B cell (primary cell): ENCODE results near the gene ZBTB16. TPM values are rescaled to one million over a fixed set of nuclear protein-coding genes. Genes with fewer than 3 reads are reported as not detected.

Source experiments
- ATAC-seq: fragments of 200-7000 bp; cut with Tn5 transposase; one replicate; pipeline ENCODE4 v1.10.0; 2021; ENCODE audit warnings: low read depth, mild to moderate bottlenecking, moderate number of reproducible peaks, moderate library complexity
- CTCF ChIA-PET: fragments of 350-600 bp; sonication (Branson Sonifier 250); formaldehyde crosslinking; loops from one replicate; lab custom pipeline; 2021; ENCODE audit warnings: antibody characterized with exemption, inconsistent platforms; lab: Charles Lee
- POLR2A ChIA-PET: fragments of 350-600 bp; sonication (Branson Sonifier 250); formaldehyde crosslinking; loops from one replicate; lab custom pipeline; 2021; ENCODE audit warnings: antibody characterized with exemption; lab: Charles Lee
- DNase-seq: peaks from one replicate; pipeline ENCODE4 v3.0.0; 2013
- H2AFZ ChIP-seq: 2 replicates; pipeline ENCODE4 v1.6.1; 2012; ENCODE audit warnings: mild to moderate bottlenecking, low read depth, low read length; ENCODE audit not compliant: insufficient read depth, poor library complexity, severe bottlenecking
- H3K27ac ChIP-seq, 2 donors: 1 replicate in 1 of 2; 2 replicates in 1 of 2; pipeline ENCODE4 v1.5.1; 2012 to 2013; ENCODE audit warnings: low read length in 2 of 2, mild to moderate bottlenecking in 2 of 2, moderate library complexity in 1 of 2
- H3K27me3 ChIP-seq, 4 experiments: fragments of 200-600 bp in 1 of 4; sonication (generic) in 1 of 4; replicated peaks in 1 of 4; 1 replicate in 2 of 4; 2 replicates in 2 of 4; pipeline versions ENCODE4 v1.6.1 to v1.7.0; 2013 to 2016; ENCODE audit warnings: low read length in 3 of 4, mild to moderate bottlenecking in 2 of 4, mixed read lengths in 1 of 4, moderate library complexity in 1 of 4; ENCODE audit not compliant: insufficient read depth in 4 of 4, control insufficient read depth in 3 of 4; ENCODE audit errors: control extremely low read depth in 1 of 4
- H3K36me3 ChIP-seq, 2 experiments: replicated peaks in 1 of 2; 1 replicate in 1 of 2; 2 replicates in 1 of 2; pipeline versions ENCODE4 v1.6.1 to v1.7.1; 2013; ENCODE audit warnings: low read length in 1 of 2; ENCODE audit not compliant: insufficient read depth in 2 of 2, control insufficient read depth in 1 of 2; ENCODE audit errors: control extremely low read depth in 1 of 2, extremely low read depth in 1 of 2
- H3K4me1 ChIP-seq, 2 donors: fragments of 200-600 bp in 1 of 2; sonication (generic) in 1 of 2; 1 replicate in 1 of 2; 2 replicates in 1 of 2; pipeline versions ENCODE4 v1.5.1 to v1.6.1; 2013 to 2017; ENCODE audit warnings: low read length in 2 of 2; ENCODE audit not compliant: control insufficient read depth in 2 of 2, insufficient read depth in 2 of 2
- H3K4me2 ChIP-seq: replicated peaks from 2 replicates; pipeline ENCODE3; 2012; ENCODE audit warnings: mild to moderate bottlenecking, low read depth, low read length; ENCODE audit not compliant: poor library complexity, severe bottlenecking
- H3K4me3 ChIP-seq, 5 experiments: fragments of 200-600 bp in 1 of 5; sonication (generic) in 1 of 5; 1 replicate in 3 of 5; 2 replicates in 2 of 5; pipeline versions ENCODE4 v1.5.1 to v1.7.0; 2011 to 2016; ENCODE audit warnings: low read length in 4 of 5, mild to moderate bottlenecking in 4 of 5, low read depth in 2 of 5, control low read depth in 1 of 5, moderate library complexity in 1 of 5; ENCODE audit not compliant: insufficient read depth in 1 of 5; ENCODE audit errors: control extremely low read depth in 1 of 5, extremely low read depth in 1 of 5
- H3K79me2 ChIP-seq: fragments of 200-600 bp; sonication (generic); one replicate; pipeline ENCODE4 v1.6.0; 2016; ENCODE audit warnings: low read length; ENCODE audit not compliant: control insufficient read depth, insufficient read depth
- H3K9ac ChIP-seq: fragments of 200-600 bp; sonication (generic); 2 replicates; pipeline ENCODE4 v1.6.1; 2017; ENCODE audit warnings: mild to moderate bottlenecking, low read length, moderate library complexity
- H3K9me3 ChIP-seq, 3 donors: one replicate each; pipeline versions ENCODE4 v1.6.1 to v1.7.1; 2013; ENCODE audit warnings: low read length in 2 of 3; ENCODE audit not compliant: control insufficient read depth in 2 of 3, insufficient read depth in 1 of 3; ENCODE audit errors: control extremely low read depth in 1 of 3
- H4K20me1 ChIP-seq: 2 replicates; pipeline ENCODE4 v1.6.0; 2012; ENCODE audit warnings: mild to moderate bottlenecking, low read length; ENCODE audit not compliant: insufficient read depth, control insufficient read depth, poor library complexity, severe bottlenecking
- H3K27ac Mint-ChIP-seq: one replicate; pipeline ENCODE4 v1.8.0; 2021; ENCODE audit warnings: mixed read lengths
- H3K27me3 Mint-ChIP-seq: one replicate; pipeline ENCODE4 v1.8.0; 2021; ENCODE audit warnings: mixed read lengths
- H3K4me1 Mint-ChIP-seq: one replicate; pipeline ENCODE4 v1.8.0; 2021; ENCODE audit warnings: mixed read lengths
- H3K4me3 Mint-ChIP-seq: one replicate; pipeline ENCODE4 v1.8.0; 2021; ENCODE audit warnings: mixed read lengths
- H3K9me3 Mint-ChIP-seq: one replicate; pipeline ENCODE4 v1.8.0; 2022; ENCODE audit warnings: mixed read lengths; ENCODE audit not compliant: insufficient read depth
- EZH2 ChIP-seq: IDR thresholded peaks from 2 replicates; pipeline ENCODE4 v1.6.1; 2012; ENCODE audit warnings: borderline replicate concordance, low read depth, mild to moderate bottlenecking, moderate library complexity, low read length; ENCODE audit not compliant: insufficient read depth, poor library complexity, severe bottlenecking
- WGBS: methylation state at CpG from one replicate; pipeline ENCODE4 v1.1.5; 2013; ENCODE audit warnings: missing lambda C conversion rate; ENCODE audit not compliant: insufficient coverage; 5-methylcytosine and 5-hydroxymethylcytosine counted together
- intact Hi-C: fragments of 100-400 bp; cut with micrococcal nuclease; formaldehyde crosslinking; loops from one replicate; pipeline ENCODE4 v1.10.0; 2022
- polyA plus RNA-seq: library from polyadenylated mRNA; depleted of rRNA; stranded (reverse); fragments of >200 nt; gene quantifications from 2 replicates; pipeline ENCODE4 v1.2.3, GENCODE V29; 2012
- total RNA-seq, 2 donors: library from RNA; stranded (reverse); fragments of 120-200 nt in 1 of 2; gene quantifications; 1 replicate in 1 of 2; 2 replicates in 1 of 2; pipeline versions ENCODE4 v1.2.3 to v1.2.4, GENCODE V29; 2013 to 2022
- TF ChIP-seq, protein P1 (sequence below): fragments of 200-600 bp; IDR thresholded peaks from one replicate; pipeline ENCODE4 v1.8.0; 2022; ENCODE audit warnings: antibody characterized with exemption, mild to moderate bottlenecking

The ZBTB16 gene
- total and polyA plus RNA-seq, 2 donors (not counting 1 experiment from before 2014, with no cell fraction given) = 16.0 to 20.6 TPM

DNA sequence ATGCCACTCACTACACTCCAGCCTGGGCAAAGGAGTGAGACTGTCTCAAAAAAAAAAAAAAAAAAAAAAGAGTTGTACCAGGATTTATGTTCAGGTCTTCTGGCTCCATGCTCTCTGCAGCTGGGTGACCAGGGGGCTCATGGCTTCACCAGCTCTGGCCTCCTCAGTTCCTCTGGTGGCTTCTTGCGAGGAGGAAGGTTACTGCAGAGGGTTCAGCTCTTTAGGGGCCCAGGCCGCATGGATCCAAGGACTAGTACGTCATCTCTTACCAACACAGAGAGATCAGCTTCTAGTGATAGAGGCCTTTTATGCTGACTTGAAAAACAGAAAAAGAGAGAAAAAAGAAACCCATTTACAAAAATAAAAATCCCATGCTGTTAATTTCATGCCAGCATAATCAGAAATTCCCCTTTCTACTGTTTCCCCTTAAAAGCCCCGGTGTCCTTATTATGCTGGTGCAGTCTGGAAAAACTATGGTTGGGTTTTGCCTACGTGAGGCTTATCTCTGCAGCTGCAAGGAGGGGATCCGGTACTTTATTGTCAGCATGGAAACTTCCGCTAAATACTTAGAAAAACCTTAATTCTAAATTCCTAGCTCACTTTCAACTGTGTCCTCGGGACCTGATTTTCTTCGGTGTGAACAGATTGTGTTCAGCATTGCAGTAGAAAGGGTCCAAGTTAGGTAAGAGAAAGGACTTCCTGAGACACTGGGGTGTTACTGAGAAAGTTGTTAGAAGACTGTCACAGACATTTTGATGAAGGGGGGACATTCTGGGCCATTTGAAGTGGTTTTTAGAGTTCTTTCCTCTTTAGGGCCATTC lies 13.7 kb downstream of the ZBTB16 start:
- 69% methylated on average over 2 of the region's 9 CpGs for whole genome bisulfite sequencing
- H3K27me3 ChIP-seq = peaks cover 0 to 11% (median 0%) of the 10 kb centered on the region in 4 experiments
- H3K27ac ChIP-seq = no peak overlapping the region
- H3K79me2 ChIP-seq = no peaks in the 10 kb centered on the region
- H3K4me2 ChIP-seq = no peak overlapping the region
- H4K20me1 ChIP-seq = no peaks in the 10 kb centered on the region
- POLR2A ChIA-PET = interaction anchor here (0.6 kb wide), 1 partner anchor 13 kb away, joined by 4 read pairs; no protein-coding TSS in a partner anchor
- intact Hi-C loops = no loop called here
- no peak overlapping the region for H3K9ac ChIP-seq
- CTCF ChIA-PET = interaction anchor here (1.7 kb wide), 1 partner anchor 189 kb away, joined by 4 read pairs; no protein-coding TSS in a partner anchor
- H2AFZ ChIP-seq = no peak overlapping the region
- Mint-ChIP-seq H3K4me1 (peaks cover 20% of the 10 kb centered on the region), H3K27ac (no peak overlapping the region), H3K27me3 (peaks cover 42% of the 10 kb centered on the region), H3K4me3 (no peak overlapping the region), H3K9me3 (no peaks in the 10 kb centered on the region)
- ATAC-seq (no peak), DNase-seq (no peak)
- H3K4me1 ChIP-seq = peaks cover 16 to 19% of the 10 kb centered on the region in 2 donors
- TF ChIP-seq, protein P1, sequence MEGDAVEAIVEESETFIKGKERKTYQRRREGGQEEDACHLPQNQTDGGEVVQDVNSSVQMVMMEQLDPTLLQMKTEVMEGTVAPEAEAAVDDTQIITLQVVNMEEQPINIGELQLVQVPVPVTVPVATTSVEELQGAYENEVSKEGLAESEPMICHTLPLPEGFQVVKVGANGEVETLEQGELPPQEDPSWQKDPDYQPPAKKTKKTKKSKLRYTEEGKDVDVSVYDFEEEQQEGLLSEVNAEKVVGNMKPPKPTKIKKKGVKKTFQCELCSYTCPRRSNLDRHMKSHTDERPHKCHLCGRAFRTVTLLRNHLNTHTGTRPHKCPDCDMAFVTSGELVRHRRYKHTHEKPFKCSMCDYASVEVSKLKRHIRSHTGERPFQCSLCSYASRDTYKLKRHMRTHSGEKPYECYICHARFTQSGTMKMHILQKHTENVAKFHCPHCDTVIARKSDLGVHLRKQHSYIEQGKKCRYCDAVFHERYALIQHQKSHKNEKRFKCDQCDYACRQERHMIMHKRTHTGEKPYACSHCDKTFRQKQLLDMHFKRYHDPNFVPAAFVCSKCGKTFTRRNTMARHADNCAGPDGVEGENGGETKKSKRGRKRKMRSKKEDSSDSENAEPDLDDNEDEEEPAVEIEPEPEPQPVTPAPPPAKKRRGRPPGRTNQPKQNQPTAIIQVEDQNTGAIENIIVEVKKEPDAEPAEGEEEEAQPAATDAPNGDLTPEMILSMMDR = no peak
- no peak for TF ChIP-seq EZH2
- no peaks in the 10 kb centered on the region for H3K9me3 ChIP-seq
- no peak overlapping the region for H3K4me3 ChIP-seq
- H3K36me3 ChIP-seq = no peaks in the 10 kb centered on the region

DNA sequence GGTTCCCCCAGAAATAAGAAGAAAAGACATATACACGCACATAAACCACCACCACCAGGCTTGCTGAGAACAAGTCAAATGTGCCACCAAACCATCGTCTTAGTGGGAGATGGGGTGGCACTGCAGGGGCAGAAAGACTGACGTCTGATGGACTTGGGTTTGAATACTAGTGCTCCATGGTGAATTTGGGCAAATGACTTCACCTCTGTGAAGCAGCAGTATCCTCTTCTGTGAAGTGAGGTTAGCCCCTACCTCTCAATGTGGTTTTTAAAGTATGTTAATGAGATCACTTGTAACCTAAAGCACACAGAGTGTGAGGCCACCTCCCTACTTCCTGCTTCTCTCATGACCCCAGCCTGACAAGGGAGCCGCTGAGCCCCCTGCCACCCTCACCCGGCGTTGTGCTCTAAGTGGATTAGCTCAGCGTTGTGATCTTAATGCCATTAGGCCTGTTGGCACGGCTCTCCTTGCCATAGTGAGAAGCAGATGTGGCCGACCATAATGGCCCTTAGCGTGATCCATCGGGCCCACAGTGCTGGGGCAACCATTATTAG lies 14.4 kb downstream of the ZBTB16 start:
- CTCF ChIA-PET = interaction anchor here (1.1 to 1.7 kb wide), 2 partner anchors 107 to 188 kb away, joined by 4 read pairs; no protein-coding TSS in a partner anchor
- no peaks in the 10 kb centered on the region for H3K36me3 ChIP-seq
- peaks cover 19 to 21% of the 10 kb centered on the region in 2 donors for H3K4me1 ChIP-seq
- Mint-ChIP-seq H3K27me3 (peaks cover 42% of the 10 kb centered on the region), H3K9me3 (no peaks in the 10 kb centered on the region), H3K27ac (no peak overlapping the region), H3K4me3 (no peak overlapping the region), H3K4me1 (peaks cover 24% of the 10 kb centered on the region)
- H3K9ac ChIP-seq = no peak overlapping the region
- no peak overlapping the region for H3K4me3 ChIP-seq
- peaks cover 0 to 11% (median 0%) of the 10 kb centered on the region in 4 experiments for H3K27me3 ChIP-seq
- POLR2A ChIA-PET = no interaction called here
- no peaks in the 10 kb centered on the region for H4K20me1 ChIP-seq
- no peak overlapping the region for H2AFZ ChIP-seq
- DNase-seq (no peak), ATAC-seq (no peak)
- no peak overlapping the region for H3K4me2 ChIP-seq
- H3K27ac ChIP-seq = no peak overlapping the region
- no peaks in the 10 kb centered on the region for H3K9me3 ChIP-seq
- TF ChIP-seq, protein P1 = no peak
- TF ChIP-seq EZH2 = no peak
- H3K79me2 ChIP-seq = no peaks in the 10 kb centered on the region
- intact Hi-C loops = no loop called here
- 94% methylated on average over 7 of the region's 11 CpGs for WGBS
